IMR-90 (cell line): ENCODE data around the gene HEPACAM. TPM values are rescaled to one million over a fixed set of nuclear protein-coding genes. Genes with fewer than 3 reads are reported as not detected.

Experiments
- BHLHE40 ChIP-seq: fragments of 150-350 bp; IDR thresholded peaks from 2 replicates; pipeline ENCODE4 v1.6.1; 2016; ENCODE audit warnings: mild to moderate bottlenecking, low read depth, low read length
- MAZ ChIP-seq: IDR thresholded peaks from 2 replicates; pipeline ENCODE4 v1.6.1; 2012; ENCODE audit warnings: low read depth, mild to moderate bottlenecking, low read length, improper control_type of control experiment, moderate library complexity, borderline replicate concordance
- polyA plus RNA-seq, 3 experiments: library from polyadenylated mRNA; depleted of rRNA; stranded (reverse); fragments of >200 nt; gene quantifications; 2 replicates each; pipeline ENCODE4 v1.2.3, GENCODE V29; 2012; ENCODE audit warnings: low replicate concordance in 1 of 3
- total RNA-seq: library from RNA; depleted of rRNA; stranded (reverse); fragments of >200 nt; gene quantifications from 2 replicates; pipeline ENCODE4 v1.2.3, GENCODE V29; 2012
- TF ChIP-seq, protein P1 (sequence below): conservative IDR thresholded peaks from 2 replicates; pipeline ENCODE4 v1.5.1; 2012; ENCODE audit warnings: mild to moderate bottlenecking, low read depth, low read length, improper control_type of control experiment

Gene HEPACAM
- total and polyA plus RNA-seq, 2 of the 4 experiments (the other 2 are of a cell fraction): 0.09 to 0.18 TPM

DNA sequence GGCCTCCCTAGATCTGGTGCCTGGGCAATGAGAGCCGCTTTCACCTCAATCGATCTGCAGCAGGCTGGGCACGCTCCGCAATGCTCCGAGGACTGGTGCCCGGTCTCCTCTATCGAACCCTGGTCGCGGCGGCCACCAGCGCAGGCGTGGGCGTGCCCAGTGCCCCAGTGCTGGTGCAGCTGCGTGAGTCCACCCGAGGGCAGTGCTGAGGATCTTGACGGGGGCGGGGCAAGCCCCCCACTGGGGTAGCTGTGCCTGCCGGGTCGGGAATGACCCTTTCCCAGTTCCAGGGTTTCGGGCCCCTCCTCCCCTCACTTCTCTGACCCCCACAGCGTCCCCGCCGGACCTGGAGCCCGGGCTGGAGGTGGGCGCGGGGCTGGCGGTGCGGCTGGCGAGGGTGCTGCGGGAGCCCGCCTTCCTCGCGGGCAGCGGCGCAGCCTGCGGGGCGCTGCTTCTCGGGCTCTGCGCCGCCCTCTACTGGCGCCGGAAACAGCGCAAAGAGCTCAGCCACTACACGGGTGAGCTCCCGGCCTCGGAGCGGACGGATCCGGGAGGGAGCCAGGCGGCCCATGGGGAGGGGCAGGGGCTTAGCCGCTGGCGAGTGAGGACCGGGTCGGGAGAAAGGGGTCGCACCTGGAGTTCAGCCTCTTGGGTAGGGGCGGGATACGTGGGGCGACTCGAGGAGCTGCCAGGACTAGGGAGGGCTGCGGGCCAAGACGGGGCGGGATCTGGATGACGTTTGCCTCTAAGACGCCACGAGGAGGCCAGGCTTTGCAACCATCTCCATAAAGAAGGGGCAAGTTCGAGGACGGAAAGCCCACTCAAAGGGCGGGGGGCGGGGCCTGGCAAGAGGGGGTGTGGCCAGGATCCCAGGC is 59.7 kb downstream of the HEPACAM start (continued):
- TF ChIP-seq, protein P1, sequence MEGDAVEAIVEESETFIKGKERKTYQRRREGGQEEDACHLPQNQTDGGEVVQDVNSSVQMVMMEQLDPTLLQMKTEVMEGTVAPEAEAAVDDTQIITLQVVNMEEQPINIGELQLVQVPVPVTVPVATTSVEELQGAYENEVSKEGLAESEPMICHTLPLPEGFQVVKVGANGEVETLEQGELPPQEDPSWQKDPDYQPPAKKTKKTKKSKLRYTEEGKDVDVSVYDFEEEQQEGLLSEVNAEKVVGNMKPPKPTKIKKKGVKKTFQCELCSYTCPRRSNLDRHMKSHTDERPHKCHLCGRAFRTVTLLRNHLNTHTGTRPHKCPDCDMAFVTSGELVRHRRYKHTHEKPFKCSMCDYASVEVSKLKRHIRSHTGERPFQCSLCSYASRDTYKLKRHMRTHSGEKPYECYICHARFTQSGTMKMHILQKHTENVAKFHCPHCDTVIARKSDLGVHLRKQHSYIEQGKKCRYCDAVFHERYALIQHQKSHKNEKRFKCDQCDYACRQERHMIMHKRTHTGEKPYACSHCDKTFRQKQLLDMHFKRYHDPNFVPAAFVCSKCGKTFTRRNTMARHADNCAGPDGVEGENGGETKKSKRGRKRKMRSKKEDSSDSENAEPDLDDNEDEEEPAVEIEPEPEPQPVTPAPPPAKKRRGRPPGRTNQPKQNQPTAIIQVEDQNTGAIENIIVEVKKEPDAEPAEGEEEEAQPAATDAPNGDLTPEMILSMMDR: peak; percentile 80
- TF ChIP-seq MAZ: peak; percentile 35; the same call in 1 of the 2 replicates
- no peak for TF ChIP-seq BHLHE40
